ENCODE data around the gene CDC42EP2.

- TF ChIP-seq CTCF (IDR thresholded peaks at IDR 0.05) = no peak
- TF ChIP-seq EZH2 (IDR thresholded peaks at IDR 0.05) = no peak
Measured at GRCh38 chr11:65295001-65295400, 19.7 kb upstream of the CDC42EP2 start.
